ENCODE data around the gene CFAP61.

GRCh38 chr20:20342066-20342465 lies 289.7 kb downstream of the CFAP61 start:
- TF ChIP-seq POLR2A (IDR thresholded peaks at IDR 0.05) (no peak), CTCF (IDR thresholded peaks at IDR 0.05) (no peak)
